ENCODE measurements around the gene NDUFB2. TPM values are rescaled to one million over a fixed set of nuclear protein-coding genes. Genes with fewer than 3 reads are reported as not detected.

Gene NDUFB2
- total and polyA plus RNA-seq, 9 of the 15 experiments (the other 6 are each of a cell fraction or from before 2014, with no cell fraction given): 220 to 2,075 (median 320) TPM

DNA sequence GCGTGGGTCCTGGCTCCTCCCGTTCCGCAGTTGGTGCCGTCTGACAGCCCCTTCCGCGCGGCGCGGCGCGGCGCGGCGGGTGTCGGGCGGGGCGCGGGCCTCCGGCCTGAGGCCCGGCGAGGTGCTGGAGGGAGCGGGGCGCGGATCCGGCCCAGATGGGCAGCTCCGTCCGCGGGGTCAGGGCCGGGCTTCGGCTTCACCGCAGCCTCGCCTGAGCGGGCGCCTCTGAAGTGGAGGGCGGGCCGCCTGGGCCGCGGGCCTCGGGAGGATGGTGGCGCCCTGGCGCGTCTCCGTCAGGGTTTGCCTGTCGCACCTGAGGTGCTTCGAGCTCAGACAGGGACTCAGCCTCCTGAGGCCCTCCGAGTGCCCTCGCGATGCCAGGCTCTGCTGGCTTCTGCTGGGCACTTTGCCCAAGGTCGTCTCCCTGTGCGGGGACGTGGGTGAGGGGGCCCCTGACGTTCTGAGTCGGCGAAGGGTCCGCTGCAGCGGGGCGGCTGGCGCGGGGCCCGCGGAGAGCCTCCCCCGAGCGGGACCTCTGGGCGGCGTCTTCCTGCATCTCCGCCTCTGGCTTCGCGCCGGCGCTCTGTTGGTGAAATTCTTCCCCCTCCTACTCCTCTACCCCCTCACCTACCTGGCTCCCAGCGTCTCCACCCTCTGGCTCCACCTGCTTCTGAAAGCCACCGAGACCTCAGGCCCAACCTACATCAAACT lies 23.3 kb upstream of the NDUFB2 start (continued):
- TF ChIP-seq RCOR1 (IDR thresholded peaks at IDR 0.05; ENCODE audit: borderline replicate concordance in 1 of 2, low read depth in 2 of 2, low read length in 2 of 2) (no peak), PPARD (CRISPR knock-in tag; IDR thresholded peaks at IDR 0.05) (no peak), ZSCAN32 (CRISPR knock-in tag; IDR thresholded peaks at IDR 0.05) (no peak), SREBF2 (CRISPR knock-in tag; IDR thresholded peaks at IDR 0.05) (no peak), ZNF766 (CRISPR knock-in tag; conservative IDR thresholded peaks at IDR 0.05) (no peak), MEF2A (IDR thresholded peaks at IDR 0.05; ENCODE audit: control insufficient read depth, low read depth, low read length) (no peak), TAF15 (IDR thresholded peaks at IDR 0.05; ENCODE audit: low read depth, low read length) (no peak), ZNF696 (CRISPR knock-in tag; conservative IDR thresholded peaks at IDR 0.05) (no peak), U2AF2 (optimal IDR thresholded peaks at IDR 0.05; ENCODE audit: low read depth, low read length) (no peak), ZNF23 (CRISPR knock-in tag; IDR thresholded peaks at IDR 0.05) (no peak), RFX7 (CRISPR knock-in tag; IDR thresholded peaks at IDR 0.05) (no peak), NR4A1 (CRISPR knock-in tag; IDR thresholded peaks at IDR 0.05) (no peak), NR4A1 (tag; IDR thresholded peaks at IDR 0.05) (peak; percentile 38; the same call in 1 of the 2 replicates), COPS2 (conservative IDR thresholded peaks at IDR 0.05) (no peak), NCOA4 (IDR thresholded peaks at IDR 0.05; ENCODE audit: partially characterized antibody) (no peak), ARID2 (IDR thresholded peaks at IDR 0.05) (no peak), ZNF695 (CRISPR knock-in tag; IDR thresholded peaks at IDR 0.05) (no peak), ZNF354B (CRISPR knock-in tag; IDR thresholded peaks at IDR 0.05) (no peak), CEBPB (tag; IDR thresholded peaks at IDR 0.05) (no peak), ERF (CRISPR knock-in tag; IDR thresholded peaks at IDR 0.05) (peak; percentile 74), TFAM (CRISPR knock-in tag; conservative IDR thresholded peaks at IDR 0.05) (no peak), POLR3G (IDR thresholded peaks at IDR 0.05; ENCODE audit: extremely low read depth, insufficient read length, insufficient replicate concordance) (no peak), RHOXF2B (CRISPR knock-in tag; conservative IDR thresholded peaks at IDR 0.05) (no peak), ETV1 (tag; conservative IDR thresholded peaks at IDR 0.05; ENCODE audit: low read depth) (no peak), ESRRA (IDR thresholded peaks at IDR 0.05; ENCODE audit: borderline replicate concordance, low read depth) (no peak)
- TF ChIP-seq, protein P1, sequence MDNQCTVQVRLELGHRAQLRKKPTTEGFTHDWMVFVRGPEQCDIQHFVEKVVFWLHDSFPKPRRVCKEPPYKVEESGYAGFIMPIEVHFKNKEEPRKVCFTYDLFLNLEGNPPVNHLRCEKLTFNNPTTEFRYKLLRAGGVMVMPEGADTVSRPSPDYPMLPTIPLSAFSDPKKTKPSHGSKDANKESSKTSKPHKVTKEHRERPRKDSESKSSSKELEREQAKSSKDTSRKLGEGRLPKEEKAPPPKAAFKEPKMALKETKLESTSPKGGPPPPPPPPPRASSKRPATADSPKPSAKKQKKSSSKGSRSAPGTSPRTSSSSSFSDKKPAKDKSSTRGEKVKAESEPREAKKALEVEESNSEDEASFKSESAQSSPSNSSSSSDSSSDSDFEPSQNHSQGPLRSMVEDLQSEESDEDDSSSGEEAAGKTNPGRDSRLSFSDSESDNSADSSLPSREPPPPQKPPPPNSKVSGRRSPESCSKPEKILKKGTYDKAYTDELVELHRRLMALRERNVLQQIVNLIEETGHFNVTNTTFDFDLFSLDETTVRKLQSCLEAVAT (IDR thresholded peaks at IDR 0.05): no peak
- TF ChIP-seq, protein P2, sequence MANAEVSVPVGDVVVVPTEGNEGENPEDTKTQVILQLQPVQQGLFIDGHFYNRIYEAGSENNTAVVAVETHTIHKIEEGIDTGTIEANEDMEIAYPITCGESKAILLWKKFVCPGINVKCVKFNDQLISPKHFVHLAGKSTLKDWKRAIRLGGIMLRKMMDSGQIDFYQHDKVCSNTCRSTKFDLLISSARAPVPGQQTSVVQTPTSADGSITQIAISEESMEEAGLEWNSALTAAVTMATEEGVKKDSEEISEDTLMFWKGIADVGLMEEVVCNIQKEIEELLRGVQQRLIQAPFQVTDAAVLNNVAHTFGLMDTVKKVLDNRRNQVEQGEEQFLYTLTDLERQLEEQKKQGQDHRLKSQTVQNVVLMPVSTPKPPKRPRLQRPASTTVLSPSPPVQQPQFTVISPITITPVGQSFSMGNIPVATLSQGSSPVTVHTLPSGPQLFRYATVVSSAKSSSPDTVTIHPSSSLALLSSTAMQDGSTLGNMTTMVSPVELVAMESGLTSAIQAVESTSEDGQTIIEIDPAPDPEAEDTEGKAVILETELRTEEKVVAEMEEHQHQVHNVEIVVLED (CRISPR knock-in tag; IDR thresholded peaks at IDR 0.05): no peak; the same call in none of the 2 replicates
- TF ChIP-seq, protein P3, sequence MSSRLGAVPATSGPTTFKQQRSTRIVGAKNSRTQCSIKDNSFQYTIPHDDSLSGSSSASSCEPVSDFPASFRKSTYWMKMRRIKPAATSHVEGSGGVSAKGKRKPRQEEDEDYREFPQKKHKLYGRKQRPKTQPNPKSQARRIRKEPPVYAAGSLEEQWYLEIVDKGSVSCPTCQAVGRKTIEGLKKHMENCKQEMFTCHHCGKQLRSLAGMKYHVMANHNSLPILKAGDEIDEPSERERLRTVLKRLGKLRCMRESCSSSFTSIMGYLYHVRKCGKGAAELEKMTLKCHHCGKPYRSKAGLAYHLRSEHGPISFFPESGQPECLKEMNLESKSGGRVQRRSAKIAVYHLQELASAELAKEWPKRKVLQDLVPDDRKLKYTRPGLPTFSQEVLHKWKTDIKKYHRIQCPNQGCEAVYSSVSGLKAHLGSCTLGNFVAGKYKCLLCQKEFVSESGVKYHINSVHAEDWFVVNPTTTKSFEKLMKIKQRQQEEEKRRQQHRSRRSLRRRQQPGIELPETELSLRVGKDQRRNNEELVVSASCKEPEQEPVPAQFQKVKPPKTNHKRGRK (tag; IDR thresholded peaks at IDR 0.05): no peak

Measured in K562 (cell line).